Measurements from ENCODE around the gene FAM200C. TPM values are rescaled to one million over a fixed set of nuclear protein-coding genes. Genes with fewer than 3 reads are reported as not detected.

The FAM200C gene
- total RNA-seq, 2 donors from 2014 or later, result 2.4 to 2.7 TPM

DNA sequence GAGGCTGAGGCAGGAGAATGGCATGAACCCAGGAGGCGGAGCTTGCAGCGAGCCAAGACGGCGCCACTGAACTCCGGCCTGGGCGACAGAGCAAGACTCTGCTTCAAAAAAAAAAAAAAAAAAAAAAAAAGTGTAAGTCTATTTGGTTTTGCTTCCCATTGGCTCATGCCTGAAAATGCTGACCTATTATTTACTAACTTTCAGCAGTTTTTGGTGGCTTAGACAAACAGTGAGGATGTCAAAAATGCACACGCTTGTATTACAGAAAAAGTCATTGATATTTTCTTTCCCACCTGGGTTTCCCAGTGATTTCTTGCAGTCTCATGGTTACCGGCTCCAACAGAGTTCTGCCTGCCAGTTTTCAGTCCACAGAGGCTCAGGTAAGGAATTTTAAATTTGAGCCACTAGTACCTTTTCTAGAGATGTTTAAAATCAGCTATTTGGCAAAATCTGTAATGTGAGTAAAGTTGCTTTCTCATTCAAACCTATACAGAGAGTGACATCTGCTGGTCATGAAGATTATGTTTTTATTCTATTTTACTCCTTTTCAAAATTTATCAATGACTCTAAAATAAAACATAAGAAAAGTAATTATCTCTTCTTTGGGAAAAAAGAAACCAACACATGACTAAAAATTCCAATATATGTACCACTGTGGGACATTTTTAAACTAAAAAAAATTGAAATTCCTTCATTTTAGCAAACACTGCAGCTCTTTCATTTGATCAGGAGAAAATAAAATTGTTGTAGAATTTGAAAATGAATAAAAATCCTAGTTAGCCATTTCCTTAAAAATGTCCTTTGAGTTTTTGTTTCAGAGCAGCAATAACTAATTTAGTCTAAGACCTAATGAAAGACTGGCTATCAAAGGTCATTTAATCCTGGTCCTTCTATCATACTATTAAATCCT is 8.8 kb downstream of the FAM200C start:
- WGBS, 2 experiments (ENCODE audit: insufficient coverage in 1 of 2, insufficient read length in 1 of 2), result 78 to 81% methylated on average over 6 to 8 of the region's 8 CpGs

DNA sequence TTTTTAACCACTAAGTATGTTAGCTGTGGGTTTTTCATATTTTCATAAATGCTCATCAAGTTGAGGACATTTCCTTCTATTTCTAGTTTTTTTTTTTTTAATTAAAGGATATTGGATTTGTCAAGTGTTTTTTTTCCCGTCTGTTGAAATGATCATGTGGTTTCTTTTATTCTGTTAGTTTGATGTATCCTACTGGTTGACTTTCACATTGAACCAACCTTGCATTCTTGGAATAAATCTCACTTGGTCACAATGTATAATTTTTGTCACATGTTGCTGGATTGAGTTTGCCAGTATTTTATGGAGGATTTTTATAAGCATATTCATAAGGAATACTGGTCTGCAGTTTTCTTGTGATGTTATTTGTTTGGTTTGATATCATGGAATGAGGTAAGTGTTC is 12.4 kb downstream of the FAM200C start:
- H3K27ac Mint-ChIP-seq, result no peak overlapping the region
- Histone ChIP-seq H3K36me3 (ENCODE audit: control insufficient read depth, insufficient read depth, low read length) (no peaks in the 10 kb centered on the region), H3K27me3 (ENCODE audit: control insufficient read depth, insufficient read depth, low read length, poor library complexity, severe bottlenecking) (no peaks in the 10 kb centered on the region), H3K27ac (ENCODE audit: low read depth, low read length) (no peak overlapping the region), H3K4me1 (ENCODE audit: control insufficient read depth, insufficient read depth, low read length) (no peaks in the 10 kb centered on the region), H3K9ac (ENCODE audit: extremely low read depth, low read length, poor library complexity, severe bottlenecking) (no peak overlapping the region), H3K4me3 (ENCODE audit: low read length) (no peak overlapping the region), H3K9me3 (ENCODE audit: control insufficient read depth, low read length) (peaks cover 17% of the 10 kb centered on the region)
- no peak overlapping the region for H3K4me3 Mint-ChIP-seq
- TF ChIP-seq, protein P1, sequence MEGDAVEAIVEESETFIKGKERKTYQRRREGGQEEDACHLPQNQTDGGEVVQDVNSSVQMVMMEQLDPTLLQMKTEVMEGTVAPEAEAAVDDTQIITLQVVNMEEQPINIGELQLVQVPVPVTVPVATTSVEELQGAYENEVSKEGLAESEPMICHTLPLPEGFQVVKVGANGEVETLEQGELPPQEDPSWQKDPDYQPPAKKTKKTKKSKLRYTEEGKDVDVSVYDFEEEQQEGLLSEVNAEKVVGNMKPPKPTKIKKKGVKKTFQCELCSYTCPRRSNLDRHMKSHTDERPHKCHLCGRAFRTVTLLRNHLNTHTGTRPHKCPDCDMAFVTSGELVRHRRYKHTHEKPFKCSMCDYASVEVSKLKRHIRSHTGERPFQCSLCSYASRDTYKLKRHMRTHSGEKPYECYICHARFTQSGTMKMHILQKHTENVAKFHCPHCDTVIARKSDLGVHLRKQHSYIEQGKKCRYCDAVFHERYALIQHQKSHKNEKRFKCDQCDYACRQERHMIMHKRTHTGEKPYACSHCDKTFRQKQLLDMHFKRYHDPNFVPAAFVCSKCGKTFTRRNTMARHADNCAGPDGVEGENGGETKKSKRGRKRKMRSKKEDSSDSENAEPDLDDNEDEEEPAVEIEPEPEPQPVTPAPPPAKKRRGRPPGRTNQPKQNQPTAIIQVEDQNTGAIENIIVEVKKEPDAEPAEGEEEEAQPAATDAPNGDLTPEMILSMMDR (conservative IDR thresholded peaks at IDR 0.05), result no peak
- DNase-seq, result no peak
- WGBS, 2 experiments (ENCODE audit: insufficient coverage in 1 of 2, insufficient read length in 1 of 2), result 94% methylated on average over 1 of the region's 1 CpG; no CpG with 5 or more reads in 1 of the 2 experiments
- H3K9me3 Mint-ChIP-seq, result peaks cover 18% of the 10 kb centered on the region
- no peaks in the 10 kb centered on the region for H3K4me1 Mint-ChIP-seq
- peaks cover 5% of the 10 kb centered on the region for H3K36me3 Mint-ChIP-seq (ENCODE audit: low read depth)
- H3K27me3 Mint-ChIP-seq (ENCODE audit: insufficient read depth), result no peaks in the 10 kb centered on the region

More for the DNA sequence above, 8.8 kb downstream of the FAM200C start:
- Histone ChIP-seq H3K9ac (ENCODE audit: extremely low read depth, low read length, poor library complexity, severe bottlenecking) (no peak overlapping the region), H3K4me3 (ENCODE audit: low read length) (no peak overlapping the region), H3K27ac (ENCODE audit: low read depth, low read length) (no peak overlapping the region), H3K4me1 (ENCODE audit: control insufficient read depth, insufficient read depth, low read length) (no peaks in the 10 kb centered on the region), H3K27me3 (ENCODE audit: control insufficient read depth, insufficient read depth, low read length, poor library complexity, severe bottlenecking) (no peaks in the 10 kb centered on the region), H3K9me3 (ENCODE audit: control insufficient read depth, low read length) (peaks cover 17% of the 10 kb centered on the region), H3K36me3 (ENCODE audit: control insufficient read depth, insufficient read depth, low read length) (no peaks in the 10 kb centered on the region)
- Mint-ChIP-seq H3K27me3 (ENCODE audit: insufficient read depth) (no peaks in the 10 kb centered on the region), H3K9me3 (peaks cover 18% of the 10 kb centered on the region), H3K4me1 (no peaks in the 10 kb centered on the region), H3K27ac (no peak overlapping the region), H3K36me3 (ENCODE audit: low read depth) (peaks cover 5% of the 10 kb centered on the region), H3K4me3 (no peak overlapping the region)
- DNase-seq, result no peak
- TF ChIP-seq, protein P1 (conservative IDR thresholded peaks at IDR 0.05), result peak; percentile 79

DNA sequence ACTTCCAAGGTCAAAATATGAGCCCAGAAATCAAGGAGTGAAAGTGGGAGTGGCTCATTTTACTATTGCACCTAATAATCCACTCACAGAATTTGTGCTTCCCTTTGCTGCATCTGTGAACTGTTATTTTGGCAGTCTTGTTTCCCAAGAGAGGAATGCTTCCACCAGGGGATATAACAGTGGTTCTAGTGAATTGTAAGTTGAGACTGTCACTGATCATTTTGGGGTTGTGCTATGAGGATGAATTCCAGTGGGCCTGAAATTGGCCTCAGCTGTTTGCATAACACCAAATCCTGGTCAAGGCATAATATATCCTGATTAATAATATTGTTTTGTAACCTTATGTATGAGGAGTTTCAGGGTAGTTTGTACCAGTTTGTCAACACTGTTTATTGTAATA is 14.4 kb downstream of the FAM200C start:
- peaks cover 16% of the 10 kb centered on the region for H3K9me3 Mint-ChIP-seq
- H3K4me3 ChIP-seq (ENCODE audit: low read length), result no peak overlapping the region
- no peaks in the 10 kb centered on the region for H3K27me3 ChIP-seq (ENCODE audit: control insufficient read depth, insufficient read depth, low read length, poor library complexity, severe bottlenecking)
- no peak overlapping the region for H3K4me3 Mint-ChIP-seq
- H3K4me1 Mint-ChIP-seq, result peaks cover 2% of the 10 kb centered on the region
- no peak overlapping the region for H3K27ac ChIP-seq (ENCODE audit: low read depth, low read length)
- TF ChIP-seq, protein P1 (conservative IDR thresholded peaks at IDR 0.05), result no peak
- no peak overlapping the region for H3K27ac Mint-ChIP-seq
- peaks cover 5% of the 10 kb centered on the region for H3K36me3 Mint-ChIP-seq (ENCODE audit: low read depth)
- H3K4me1 ChIP-seq (ENCODE audit: control insufficient read depth, insufficient read depth, low read length), result no peaks in the 10 kb centered on the region
- H3K9me3 ChIP-seq (ENCODE audit: control insufficient read depth, low read length), result peaks cover 17% of the 10 kb centered on the region
- no peak for DNase-seq
- peaks cover 2% of the 10 kb centered on the region for H3K27me3 Mint-ChIP-seq (ENCODE audit: insufficient read depth)
- no peak overlapping the region for H3K9ac ChIP-seq (ENCODE audit: extremely low read depth, low read length, poor library complexity, severe bottlenecking)
- no peaks in the 10 kb centered on the region for H3K36me3 ChIP-seq (ENCODE audit: control insufficient read depth, insufficient read depth, low read length)

Measured in endodermal cell (in vitro differentiated cells).